ENCODE data around the gene MYDGF. TPM values are rescaled to one million over a fixed set of nuclear protein-coding genes. Genes with fewer than 3 reads are reported as not detected.

Gene MYDGF
- total and polyA plus RNA-seq, 7 experiments from 2014 or later, result 28.1 to 105 (median 32.4) TPM

- intact Hi-C loops (cut with micrococcal nuclease), result no loop called here
- Mint-ChIP-seq H3K27ac (peak overlapping the region in 2 of 9 donors; percentile 17 to 88), H3K4me1 (peaks cover 0 to 10% (median 0%) of the 10 kb centered on the region in 7 donors), H3K4me3 (no peak overlapping the region), H3K27me3 (no peaks in the 10 kb centered on the region), H3K36me3 (peaks cover 0 to 13% (median 1%) of the 10 kb centered on the region in 5 donors), H3K9me3 (no peaks in the 10 kb centered on the region)
- DNase-seq (no peak), ATAC-seq (no peak)
- Histone ChIP-seq H3K4me3 (ENCODE audit: low read length) (no peak overlapping the region), H3K9me3 (ENCODE audit: control insufficient read depth in 2 of 3, low read length in 3 of 3) (no peaks in the 10 kb centered on the region), H3K27me3 (ENCODE audit: control insufficient read depth in 2 of 2, insufficient read depth in 2 of 2, low read length in 2 of 2) (no peaks in the 10 kb centered on the region), H3K36me3 (ENCODE audit: control insufficient read depth in 2 of 3, insufficient read depth in 3 of 3, low read length in 3 of 3) (peaks cover 0 to 33% (median 0%) of the 10 kb centered on the region in 3 experiments), H3K4me1 (ENCODE audit: control insufficient read depth in 2 of 2, insufficient read depth in 2 of 2, low read length in 2 of 2) (no peaks in the 10 kb centered on the region), H3K27ac (ENCODE audit: low read depth, low read length) (no peak overlapping the region)
- CTCF ChIA-PET, result no interaction called here
- POLR2A ChIA-PET, result interaction anchor here (0.6 kb wide), 1 partner anchor 142 kb away, joined by 3 read pairs; no protein-coding TSS in a partner anchor
These were observed 20.6 kb downstream of the MYDGF start for GRCh38 chr19:4649392-4650047.

- Histone ChIP-seq H3K4me1 (ENCODE audit: control insufficient read depth in 2 of 2, insufficient read depth in 2 of 2, low read length in 2 of 2) (no peaks in the 10 kb centered on the region), H3K27ac (ENCODE audit: low read depth, low read length) (peak overlapping the region; percentile 28), H3K4me3 (ENCODE audit: low read length) (no peak overlapping the region), H3K27me3 (ENCODE audit: control insufficient read depth in 2 of 2, insufficient read depth in 2 of 2, low read length in 2 of 2) (no peaks in the 10 kb centered on the region), H3K36me3 (ENCODE audit: control insufficient read depth in 2 of 3, insufficient read depth in 3 of 3, low read length in 3 of 3) (peaks cover 0 to 26% (median 0%) of the 10 kb centered on the region in 3 experiments), H3K9me3 (ENCODE audit: control insufficient read depth in 2 of 3, low read length in 3 of 3) (no peaks in the 10 kb centered on the region)
- intact Hi-C loops (cut with micrococcal nuclease), result no loop called here
- CTCF ChIA-PET, result interaction anchor here (0.9 kb wide), 1 partner anchor 14 kb away, joined by 3 read pairs; no protein-coding TSS in a partner anchor
- H3K4me1 Mint-ChIP-seq, result peaks cover 0 to 8% (median 0%) of the 10 kb centered on the region in 7 donors
- POLR2A ChIA-PET, result no interaction called here
- H3K27ac Mint-ChIP-seq, result peak overlapping the region in 3 of 9 donors; percentile 41 to 71 (median 59)
- peaks cover 0 to 12% (median 0%) of the 10 kb centered on the region in 5 donors for H3K36me3 Mint-ChIP-seq
- H3K4me3 Mint-ChIP-seq, result no peak overlapping the region
- ATAC-seq (no peak), DNase-seq (no peak)
- H3K9me3 Mint-ChIP-seq, result no peaks in the 10 kb centered on the region
- no peaks in the 10 kb centered on the region for H3K27me3 Mint-ChIP-seq
These were observed 22.2 kb downstream of the MYDGF start for GRCh38 chr19:4647676-4648644.

- Mint-ChIP-seq H3K27me3 (no peaks in the 10 kb centered on the region), H3K4me1 (peaks cover 0 to 21% (median 10%) of the 10 kb centered on the region in 7 donors), H3K27ac (peak overlapping the region in 2 of 9 donors; percentile 9 to 41), H3K4me3 (no peak overlapping the region), H3K9me3 (no peaks in the 10 kb centered on the region), H3K36me3 (peaks cover 0 to 12% (median 0%) of the 10 kb centered on the region in 5 donors)
- intact Hi-C loops (cut with micrococcal nuclease), result no loop called here
- POLR2A ChIA-PET, result no interaction called here
- H3K9me3 ChIP-seq (ENCODE audit: control insufficient read depth in 2 of 3, low read length in 3 of 3), result no peaks in the 10 kb centered on the region
- CTCF ChIA-PET, result interaction anchor here (0.7 to 1.1 kb wide), 2 partner anchors 8 to 104 kb away, joined by 5 read pairs; no protein-coding TSS in a partner anchor
- peaks cover 0 to 9% of the 10 kb centered on the region in 2 donors for H3K4me1 ChIP-seq (ENCODE audit: control insufficient read depth in 2 of 2, insufficient read depth in 2 of 2, low read length in 2 of 2)
- DNase-seq (no peak), ATAC-seq (no peak)
- no peaks in the 10 kb centered on the region for H3K27me3 ChIP-seq (ENCODE audit: control insufficient read depth in 2 of 2, insufficient read depth in 2 of 2, low read length in 2 of 2)
- no peak overlapping the region for H3K4me3 ChIP-seq (ENCODE audit: low read length)
- H3K27ac ChIP-seq (ENCODE audit: low read depth, low read length), result no peak overlapping the region
- H3K36me3 ChIP-seq (ENCODE audit: control insufficient read depth in 2 of 3, insufficient read depth in 3 of 3, low read length in 3 of 3), result peaks cover 0 to 14% (median 0%) of the 10 kb centered on the region in 3 experiments
These were observed 24.4 kb downstream of the MYDGF start for GRCh38 chr19:4645718-4646117.

DNA sequence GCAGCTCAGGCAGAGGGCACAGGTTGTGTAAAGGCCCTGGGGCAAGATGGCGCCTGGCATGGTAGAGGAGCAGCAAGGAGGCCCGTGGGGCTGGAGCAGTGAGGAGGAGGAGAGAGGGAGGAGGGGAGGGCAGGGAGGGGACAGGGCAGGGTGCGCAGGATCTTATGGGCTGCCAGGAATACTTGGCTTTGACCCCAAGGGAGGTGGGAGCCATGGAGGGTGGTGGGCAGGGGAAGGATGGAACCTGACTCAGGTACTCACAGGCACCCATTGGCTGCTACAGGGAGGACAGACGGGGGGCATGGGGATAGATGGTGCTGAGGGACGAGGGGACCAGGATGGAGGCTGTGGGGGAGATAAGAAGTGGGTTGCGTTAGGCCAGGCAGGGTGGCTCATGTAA lies 27.5 kb downstream of the MYDGF start:
- H3K27me3 Mint-ChIP-seq, result no peaks in the 10 kb centered on the region
- CTCF ChIA-PET, result no interaction called here

GRCh38 chr19:4641132-4641531 lies 29.0 kb downstream of the MYDGF start:
- ChIA-PET POLR2A (interaction anchor here (0.9 to 1.8 kb wide), 2 partner anchors 328 to 1263 kb away, joined by 3 read pairs; partner anchors contain the start of genes KDM4B and NDUFA11), CTCF (no interaction called here)
- H3K4me1 ChIP-seq (ENCODE audit: control insufficient read depth in 2 of 2, insufficient read depth in 2 of 2, low read length in 2 of 2), result peaks cover 22 to 32% of the 10 kb centered on the region in 2 donors
- no peak for ATAC-seq
- Mint-ChIP-seq H3K4me3 (peak overlapping the region; percentile 23 to 90 (median 52)), H3K27me3 (no peaks in the 10 kb centered on the region), H3K27ac (peak overlapping the region in 4 of 9 donors; percentile 31 to 86 (median 64)), H3K9me3 (no peaks in the 10 kb centered on the region), H3K36me3 (peaks cover 0 to 3% (median 0%) of the 10 kb centered on the region in 5 donors), H3K4me1 (peaks cover 15 to 43% (median 27%) of the 10 kb centered on the region in 7 donors)
- DNase-seq, result no peak
- peak overlapping the region; percentile 92 for H3K27ac ChIP-seq (ENCODE audit: low read depth, low read length)
- H3K36me3 ChIP-seq (ENCODE audit: control insufficient read depth in 2 of 3, insufficient read depth in 3 of 3, low read length in 3 of 3), result peaks cover 0 to 6% (median 0%) of the 10 kb centered on the region in 3 experiments
- no peaks in the 10 kb centered on the region for H3K27me3 ChIP-seq (ENCODE audit: control insufficient read depth in 2 of 2, insufficient read depth in 2 of 2, low read length in 2 of 2)
- H3K4me3 ChIP-seq (ENCODE audit: low read length), result no peak overlapping the region
- H3K9me3 ChIP-seq (ENCODE audit: control insufficient read depth in 2 of 3, low read length in 3 of 3), result no peaks in the 10 kb centered on the region
- intact Hi-C loops (cut with micrococcal nuclease), result no loop called here

More for the DNA sequence above, 27.5 kb downstream of the MYDGF start:
- no peak for DNase-seq
- Histone ChIP-seq H3K27me3 (ENCODE audit: control insufficient read depth in 2 of 2, insufficient read depth in 2 of 2, low read length in 2 of 2) (no peaks in the 10 kb centered on the region), H3K4me1 (ENCODE audit: control insufficient read depth in 2 of 2, insufficient read depth in 2 of 2, low read length in 2 of 2) (peaks cover 16 to 23% of the 10 kb centered on the region in 2 donors), H3K4me3 (ENCODE audit: low read length) (no peak overlapping the region), H3K36me3 (ENCODE audit: control insufficient read depth in 2 of 3, insufficient read depth in 3 of 3, low read length in 3 of 3) (peaks cover 0 to 6% (median 0%) of the 10 kb centered on the region in 3 experiments), H3K9me3 (ENCODE audit: control insufficient read depth in 2 of 3, low read length in 3 of 3) (no peaks in the 10 kb centered on the region), H3K27ac (ENCODE audit: low read depth, low read length) (no peak overlapping the region)
- no peaks in the 10 kb centered on the region for H3K9me3 Mint-ChIP-seq
- intact Hi-C loops (cut with micrococcal nuclease), result no loop called here
- H3K4me1 Mint-ChIP-seq, result peaks cover 11 to 38% (median 22%) of the 10 kb centered on the region in 7 donors
- H3K36me3 Mint-ChIP-seq, result peaks cover 0 to 9% (median 0%) of the 10 kb centered on the region in 5 donors
- ATAC-seq, result no peak
- peak overlapping the region in 2 of 10 donors; percentile 62 to 69 for H3K4me3 Mint-ChIP-seq
- POLR2A ChIA-PET, result interaction anchor here (0.6 to 0.9 kb wide), 3 partner anchors 8 to 1052 kb away, joined by 3 to 5 read pairs (median 3); no protein-coding TSS in a partner anchor
- peak overlapping the region in 4 of 9 donors; percentile 28 to 67 (median 49) for H3K27ac Mint-ChIP-seq
